ENCODE results near the gene AHDC1. TPM values are rescaled to one million over a fixed set of nuclear protein-coding genes. Genes with fewer than 3 reads are reported as not detected.

AHDC1 gene
- total RNA-seq, 1 donor from 2014 or later = 10.8 TPM

- no peak for DNase-seq (ENCODE audit: low read depth)
- no peak overlapping the region for H3K4me3 ChIP-seq (ENCODE audit: low read depth, low read length)
- no peak for TF ChIP-seq CTCF (conservative IDR thresholded peaks at IDR 0.05; ENCODE audit: low read depth, low read length)
These were observed 13.5 kb upstream of the AHDC1 start for GRCh38 chr1:27617420-27617819.

- peak; percentile 26 for TF ChIP-seq CTCF (conservative IDR thresholded peaks at IDR 0.05; ENCODE audit: low read depth, low read length)
- no peak for DNase-seq (ENCODE audit: low read depth)
- no peak overlapping the region for H3K4me3 ChIP-seq (ENCODE audit: low read depth, low read length)
These were observed 12.5 kb upstream of the AHDC1 start for GRCh38 chr1:27616441-27616840.

- DNase-seq (ENCODE audit: low read depth) = no peak
- H3K4me3 ChIP-seq (ENCODE audit: low read depth, low read length) = no peak overlapping the region
- no peak for TF ChIP-seq CTCF (conservative IDR thresholded peaks at IDR 0.05; ENCODE audit: low read depth, low read length)
These were observed 11.6 kb upstream of the AHDC1 start for GRCh38 chr1:27615346-27616192.

GRCh38 chr1:27614625-27615344, 10.8 kb upstream of the AHDC1 start:
- no peak for TF ChIP-seq CTCF (conservative IDR thresholded peaks at IDR 0.05; ENCODE audit: low read depth, low read length)
- no peak overlapping the region for H3K4me3 ChIP-seq (ENCODE audit: low read depth, low read length)
- DNase-seq (ENCODE audit: low read depth) = no peak

- DNase-seq (ENCODE audit: low read depth) = no peak
- no peak overlapping the region for H3K4me3 ChIP-seq (ENCODE audit: low read depth, low read length)
- no peak for TF ChIP-seq CTCF (conservative IDR thresholded peaks at IDR 0.05; ENCODE audit: low read depth, low read length)
These were observed 10.2 kb upstream of the AHDC1 start for GRCh38 chr1:27614043-27614624.

- no peak for DNase-seq (ENCODE audit: low read depth)
- no peak for TF ChIP-seq CTCF (conservative IDR thresholded peaks at IDR 0.05; ENCODE audit: low read depth, low read length)
- no peak overlapping the region for H3K4me3 ChIP-seq (ENCODE audit: low read depth, low read length)
These were observed 8.8 kb upstream of the AHDC1 start for GRCh38 chr1:27612718-27613117.
